Dermis microvascular lymphatic vessel endothelial cell (primary cell): Measurements from ENCODE around the gene THADA. TPM values are rescaled to one million over a fixed set of nuclear protein-coding genes. Genes with fewer than 3 reads are reported as not detected.
"Not testable (repeated sequence)": the region's sequence is repeated elsewhere in the genome, so short reads cannot be mapped to it uniquely, and the experiment has no call there.

ENCODE experiments used
- DNase-seq, 2 donors: peaks; one replicate each; pipeline versions ENCODE4 v3.0.0 to v3.0.0-alpha.2; 2010; ENCODE audit warnings: low read depth in 2 of 2
- total RNA-seq: library from RNA; depleted of rRNA; stranded (reverse); fragments of >200 nt; gene quantifications from 2 replicates; pipeline ENCODE4 v1.2.1, GENCODE V29; 2014

Gene THADA
- total RNA-seq, 1 donor from 2014 or later, result 17.8 TPM

DNA sequence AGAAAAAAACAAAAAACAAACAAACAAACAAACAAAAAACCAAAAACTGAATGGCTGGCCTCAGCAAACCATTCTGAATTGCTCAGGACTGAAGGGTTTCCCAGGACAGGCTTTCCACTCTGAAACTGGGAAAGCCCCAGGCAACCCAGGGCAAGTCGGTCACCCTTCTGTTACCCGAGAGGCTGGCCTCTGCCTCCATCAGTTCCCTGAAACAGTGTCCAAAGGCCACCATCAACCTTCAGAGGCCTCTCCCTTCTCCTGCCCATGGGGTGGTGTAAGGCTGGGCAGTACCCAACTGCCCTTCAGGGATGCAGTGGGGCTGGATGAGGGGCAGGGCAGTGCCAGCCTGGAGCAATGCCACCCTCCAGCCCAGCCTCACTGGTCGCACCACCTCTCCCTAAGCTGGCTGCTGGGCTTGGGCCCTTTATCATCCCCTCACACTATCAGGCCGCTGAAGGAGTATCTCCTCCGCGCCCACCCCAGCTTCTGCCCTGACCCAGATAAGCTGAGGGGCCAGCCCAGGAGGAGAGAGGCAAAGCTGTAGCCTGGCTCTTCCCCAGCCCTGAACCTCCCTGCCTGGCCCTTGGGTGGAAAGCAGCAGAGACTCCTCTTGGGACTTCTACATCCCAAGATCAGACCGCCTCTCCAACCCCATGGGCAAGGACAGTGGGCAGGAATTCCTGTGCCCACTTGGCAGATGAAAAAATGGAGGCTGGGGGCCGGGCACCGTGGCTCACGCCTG, 405.4 kb downstream of the THADA start:
- DNase-seq, result no peak

- DNase-seq, result not testable (repeated sequence)
These were observed 406.0 kb downstream of the THADA start for GRCh38 chr2:43189861-43190260.

- no peak for DNase-seq
These were observed 407.1 kb downstream of the THADA start for GRCh38 chr2:43188561-43189386.

- DNase-seq, result no peak
These were observed 409.0 kb downstream of the THADA start for GRCh38 chr2:43186679-43187374.

GRCh38 chr2:43186321-43186678, 409.5 kb downstream of the THADA start:
- DNase-seq, result no peak

GRCh38 chr2:43185146-43185545, 410.7 kb downstream of the THADA start:
- DNase-seq, result peak; percentile 34 to 77

DNA sequence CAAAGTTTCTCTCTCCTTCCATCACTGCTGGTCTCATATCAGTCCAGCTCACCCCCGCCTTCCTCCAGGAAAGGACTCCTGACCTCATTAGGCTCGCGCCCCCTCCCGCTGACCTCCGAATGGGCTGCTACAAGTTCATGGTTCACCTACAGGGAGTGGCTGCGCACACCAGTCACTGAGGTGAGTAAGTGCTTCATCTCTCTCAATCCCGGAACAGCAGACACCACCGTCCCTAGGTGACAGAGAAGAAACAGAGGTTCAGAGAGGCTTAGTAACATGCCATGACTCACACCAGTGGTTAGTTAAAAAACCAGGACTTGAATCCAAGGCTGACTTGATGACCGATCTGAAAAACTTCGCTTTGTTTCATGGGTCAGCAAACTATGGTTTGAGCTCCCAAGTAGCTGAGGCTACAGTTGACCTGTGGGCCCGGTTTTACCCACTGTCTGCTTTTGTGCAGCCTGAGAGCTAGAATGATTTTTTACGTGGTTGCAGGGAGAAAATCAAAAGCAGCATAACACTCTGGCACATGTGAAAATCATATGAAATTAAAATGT, 411.4 kb downstream of the THADA start:
- DNase-seq, result peak in 1 of 2 donors; percentile 65

DNA sequence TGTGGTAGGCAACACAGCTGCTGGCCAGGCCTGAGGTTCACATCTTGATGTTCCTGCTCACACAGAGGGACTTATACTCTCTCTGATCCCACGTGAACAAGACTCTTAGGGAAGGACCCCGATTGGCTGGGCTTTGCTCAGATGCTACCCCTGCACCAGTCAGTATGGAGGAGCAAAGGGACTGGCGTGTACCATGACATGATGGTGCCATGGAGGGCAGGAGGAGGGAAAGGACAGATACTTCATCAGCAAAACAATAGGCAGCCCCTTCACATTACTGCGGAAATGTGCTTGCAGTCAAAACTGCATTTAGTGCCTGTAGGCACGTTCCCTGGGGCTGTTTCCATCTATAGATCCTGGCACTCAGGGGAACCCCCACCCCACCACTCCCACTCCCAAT, 412.1 kb downstream of the THADA start:
- DNase-seq, result no peak

GRCh38 chr2:43180897-43181296, 414.9 kb downstream of the THADA start:
- no peak for DNase-seq

Other genes starting within 250 kb of the THADA start
- gene PLEKHH2, start 41.2 kb upstream of the THADA start, total RNA-seq, result under 0.01 and 0.13 TPM in 2 replicates
- 0.13 TPM in 1 of 2 replicates, not detected in the other for gene C1GALT1C1L, start 80.4 kb upstream of the THADA start, total RNA-seq
- gene DYNC2LI1, start 178.0 kb upstream of the THADA start, total RNA-seq, result 6.3 and 6.9 TPM in 2 replicates
- gene ABCG5, start 242.8 kb upstream of the THADA start, total RNA-seq, result not detected in 2 replicates
- not detected in 2 replicates for gene ABCG8, start 242.9 kb upstream of the THADA start, total RNA-seq